Neural cell (in vitro differentiated cells): Measurements from ENCODE around the gene ZSWIM7.

Source experiments
- CTCF ChIP-seq: fragments of 450-650 bp; IDR thresholded peaks from 2 replicates; pipeline ENCODE4 v1.5.1; 2014; ENCODE audit warnings: antibody characterized with exemption, mild to moderate bottlenecking, moderate library complexity; ENCODE audit not compliant: poor library complexity, severe bottlenecking
- EP300 ChIP-seq: fragments of 450-650 bp; conservative IDR thresholded peaks from 2 replicates; pipeline ENCODE4 v1.6.1; 2014; ENCODE audit warnings: antibody characterized with exemption, mild to moderate bottlenecking, moderate library complexity; ENCODE audit not compliant: poor library complexity, severe bottlenecking
- EZH2 ChIP-seq: fragments of 200-600, 300-800 bp; shearing (Covaris generic), sonication (generic); IDR thresholded peaks from 2 replicates; pipeline ENCODE4 v1.6.1; 2014; ENCODE audit warnings: antibody characterized with exemption, low read length, borderline replicate concordance, mild to moderate bottlenecking; ENCODE audit not compliant: insufficient read depth, poor library complexity, severe bottlenecking
- POLR2AphosphoS5 ChIP-seq: IDR thresholded peaks from 2 replicates; pipeline ENCODE4 v1.6.1; 2012
- RAD21 ChIP-seq: fragments of 450-650 bp; conservative IDR thresholded peaks from 2 replicates; pipeline ENCODE4 v1.6.1; 2014; ENCODE audit warnings: antibody characterized with exemption, mild to moderate bottlenecking, moderate library complexity
- TAF1 ChIP-seq: IDR thresholded peaks from 2 replicates; pipeline ENCODE4 v1.6.1; 2012; ENCODE audit warnings: low read depth

GRCh38 chr17:15999141-15999973 lies at the start of gene ZSWIM7, which contains the start of gene TTC19:
- no peak for TF ChIP-seq EZH2
- peak; percentile 45 for TF ChIP-seq CTCF
- peak; percentile 95 for TF ChIP-seq TAF1
- peak; percentile 26 for TF ChIP-seq RAD21
- peak; percentile 89 for TF ChIP-seq POLR2AphosphoS5
- TF ChIP-seq EP300, result peak; percentile 84
